GM23248 (cell line): Measurements from ENCODE around the gene EEF2K. TPM values are rescaled to one million over a fixed set of nuclear protein-coding genes. Genes with fewer than 3 reads are reported as not detected.

ENCODE experiments used
- DNase-seq: peaks from one replicate; pipeline ENCODE4 v3.0.0-alpha.2; 2015
- H2AFZ ChIP-seq: fragments of 200-600 bp; sonication (generic); 2 replicates; pipeline ENCODE4 v1.6.1; 2016; ENCODE audit warnings: antibody characterized with exemption
- H3F3A ChIP-seq: fragments of 200-600 bp; sonication (generic); 2 replicates; pipeline ENCODE4 v1.6.1; 2016; ENCODE audit warnings: mild to moderate bottlenecking, antibody characterized with exemption, mixed run types; ENCODE audit not compliant: insufficient read depth
- H3K27ac ChIP-seq: fragments of 200-600 bp; sonication (generic); 2 replicates; pipeline ENCODE4 v1.5.1; 2016; ENCODE audit warnings: mild to moderate bottlenecking
- H3K27me3 ChIP-seq: fragments of 200-600 bp; sonication (generic); replicated peaks from 2 replicates; pipeline ENCODE4 v1.6.1; 2016; ENCODE audit warnings: mild to moderate bottlenecking; ENCODE audit not compliant: insufficient read depth
- H3K36me3 ChIP-seq: fragments of 200-600 bp; sonication (generic); 2 replicates; pipeline ENCODE4 v1.6.1; 2016; ENCODE audit warnings: low read depth, mild to moderate bottlenecking
- H3K4me1 ChIP-seq: fragments of 200-600 bp; sonication (generic); 2 replicates; pipeline ENCODE4 v1.6.1; 2016; ENCODE audit warnings: mild to moderate bottlenecking; ENCODE audit not compliant: insufficient read depth
- H3K4me2 ChIP-seq: fragments of 200-600 bp; sonication (generic); one replicate; pipeline ENCODE4 v1.6.1; 2016; ENCODE audit warnings: mild to moderate bottlenecking; ENCODE audit not compliant: unreplicated experiment
- H3K4me3 ChIP-seq: fragments of 200-600 bp; sonication (generic); 2 replicates; pipeline ENCODE4 v1.5.1; 2016; ENCODE audit warnings: mild to moderate bottlenecking
- H3K79me2 ChIP-seq: fragments of 200-600 bp; sonication (generic); 2 replicates; pipeline ENCODE4 v1.6.1; 2016; ENCODE audit warnings: mild to moderate bottlenecking; ENCODE audit not compliant: insufficient read depth
- H3K9ac ChIP-seq: fragments of 200-600 bp; sonication (generic); 2 replicates; pipeline ENCODE4 v1.6.1; 2016; ENCODE audit warnings: mild to moderate bottlenecking
- H3K9me2 ChIP-seq: fragments of 200-600 bp; sonication (generic); 2 replicates; pipeline ENCODE4 v1.6.1; 2016; ENCODE audit warnings: mixed run types, mild to moderate bottlenecking, moderate library complexity; ENCODE audit not compliant: insufficient read depth
- H3K9me3 ChIP-seq: fragments of 200-600 bp; sonication (generic); one replicate; pipeline ENCODE4 v1.6.1; 2017; ENCODE audit warnings: low read depth
- H4K20me1 ChIP-seq: fragments of 200-600 bp; sonication (generic); 2 replicates; pipeline ENCODE4 v1.6.0; 2016; ENCODE audit not compliant: insufficient read depth
- EZH2 ChIP-seq: fragments of 200-600 bp; sonication (generic); IDR thresholded peaks from 2 replicates; pipeline ENCODE4 v1.6.1; 2018; ENCODE audit warnings: antibody characterized with exemption, mild to moderate bottlenecking; ENCODE audit not compliant: insufficient read depth, poor library complexity, severe bottlenecking
- EZH2phosphoT487 ChIP-seq: fragments of 200-600 bp; sonication (generic); IDR thresholded peaks from 2 replicates; pipeline ENCODE4 v1.6.1; 2018; ENCODE audit warnings: antibody characterized with exemption, moderate library complexity, mild to moderate bottlenecking, low read depth; ENCODE audit not compliant: insufficient read depth
- WGBS, 2 experiments: methylation state at CpG; one replicate each; pipeline ENCODE4 v1.1.6; 2015 to 2017; ENCODE audit warnings: low lambda C conversion rate in 2 of 2, low coverage in 1 of 2; ENCODE audit errors: missing lambda C conversion rate in 2 of 2; 5-methylcytosine and 5-hydroxymethylcytosine counted together
- in situ Hi-C: fragments of 300-500 bp; cut with MboI; formaldehyde crosslinking; loops from 2 replicates; pipeline ENCODE4 v1.15.0; 2020
- polyA plus RNA-seq: library from polyadenylated mRNA; unstranded; fragments of >200 nt; fragmentation: Nextera tagmentation; extraction: Ambion mirVana; gene quantifications from 2 replicates; pipeline ENCODE4 v1.2.1, GENCODE V29; 2016
- total RNA-seq: library from RNA; depleted of rRNA; stranded (reverse); fragments of >200 nt; shearing (Covaris generic); gene quantifications from 2 replicates; pipeline ENCODE4 v1.2.3, GENCODE V29; 2014; rRNA removed

Gene EEF2K
- total and polyA plus RNA-seq, 2 experiments from 2014 or later, result 8.7 to 16.6 TPM

DNA sequence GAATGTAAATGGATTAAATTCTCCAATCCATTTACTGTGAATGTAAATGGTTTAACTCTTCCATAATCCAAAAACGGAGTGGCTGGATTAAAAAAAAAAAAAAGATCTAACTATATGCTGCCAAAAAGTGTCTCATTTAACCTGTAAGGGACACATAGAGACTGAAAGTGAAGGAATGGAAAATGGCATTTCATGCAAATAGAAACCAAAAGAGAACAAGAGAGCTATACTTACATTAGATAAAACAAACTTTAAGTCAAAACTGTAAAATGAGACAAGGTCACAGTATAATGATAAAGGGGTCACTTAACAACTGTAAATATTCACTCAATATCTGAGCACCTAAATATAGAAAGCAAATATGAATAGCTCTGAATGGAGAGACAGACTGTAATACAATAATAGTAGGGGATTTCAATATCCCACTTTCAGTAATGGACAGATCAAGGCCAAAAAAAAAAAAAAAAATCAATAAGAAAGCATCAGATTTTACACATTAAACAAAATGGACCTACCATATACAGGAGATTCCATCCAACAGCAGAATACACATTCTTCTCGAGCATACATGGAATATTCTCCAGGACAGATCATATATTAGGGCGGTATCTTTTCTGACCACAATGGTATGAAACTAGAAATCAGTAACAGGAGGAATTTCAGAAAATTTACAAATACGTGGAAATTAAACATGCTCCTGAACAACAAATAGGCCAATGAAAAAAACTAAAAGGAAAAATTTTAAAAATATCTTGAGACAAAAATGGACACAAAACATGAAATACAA is 132.0 kb downstream of the EEF2K start:
- H4K20me1 ChIP-seq, result no peaks in the 10 kb centered on the region
- no peaks in the 10 kb centered on the region for H3K9me2 ChIP-seq
- no peak overlapping the region for H3K27ac ChIP-seq
- H3K79me2 ChIP-seq, result peaks cover 70% of the 10 kb centered on the region
- TF ChIP-seq EZH2, result no peak
- TF ChIP-seq EZH2phosphoT487, result no peak
- WGBS, 2 experiments, result 97 to 100% methylated on average over 4 of the region's 4 CpGs
- H2AFZ ChIP-seq, result no peak overlapping the region
- H3K27me3 ChIP-seq, result no peaks in the 10 kb centered on the region
- H3K4me3 ChIP-seq, result no peak overlapping the region
- H3F3A ChIP-seq, result peaks cover 38% of the 10 kb centered on the region
- DNase-seq, result no peak
- H3K9ac ChIP-seq, result no peak overlapping the region
- no peaks in the 10 kb centered on the region for H3K4me1 ChIP-seq
- in situ Hi-C loops, result no loop called here
- no peak overlapping the region for H3K4me2 ChIP-seq
- no peaks in the 10 kb centered on the region for H3K9me3 ChIP-seq
- peaks cover 54% of the 10 kb centered on the region for H3K36me3 ChIP-seq

Other genes with a start within 250 kb of the EEF2K start
- gene PDZD9, start 205.2 kb upstream of the EEF2K start, total RNA-seq, result not detected in 2 replicates
- not detected in 2 replicates for gene PDZD9, start 205.2 kb upstream of the EEF2K start, polyA plus RNA-seq
- gene MOSMO, start 198.2 kb upstream of the EEF2K start, total RNA-seq, result 11.7 and 17.1 TPM in 2 replicates
- gene MOSMO, start 198.2 kb upstream of the EEF2K start, polyA plus RNA-seq, result 2.3 and 2.7 TPM in 2 replicates
- gene VWA3A, start 113.7 kb upstream of the EEF2K start, total RNA-seq, result not detected in 2 replicates
- gene VWA3A, start 113.7 kb upstream of the EEF2K start, polyA plus RNA-seq, result not detected in 2 replicates
- not detected in 2 replicates for gene SDR42E2, start 43.8 kb upstream of the EEF2K start, total RNA-seq
- not detected in 2 replicates for gene SDR42E2, start 43.8 kb upstream of the EEF2K start, polyA plus RNA-seq
- gene POLR3E, start 91.1 kb downstream of the EEF2K start, total RNA-seq, result 20.8 and 27.1 TPM in 2 replicates
- gene POLR3E, start 91.1 kb downstream of the EEF2K start, polyA plus RNA-seq, result 12.4 and 14.0 TPM in 2 replicates
- gene CDR2, start 168.3 kb downstream of the EEF2K start, total RNA-seq, result 36.0 and 45.6 TPM in 2 replicates
- gene CDR2, start 168.3 kb downstream of the EEF2K start, polyA plus RNA-seq, result 25.1 and 26.7 TPM in 2 replicates